ENCODE measurements around the gene ZNF319. TPM values are rescaled to one million over a fixed set of nuclear protein-coding genes. Genes with fewer than 3 reads are reported as not detected.

ZNF319 gene
- total and polyA plus RNA-seq, 2 of the 13 experiments (the other 11 are each of a cell fraction or from before 2014, with no cell fraction given), result 2.4 to 3.6 TPM

DNA sequence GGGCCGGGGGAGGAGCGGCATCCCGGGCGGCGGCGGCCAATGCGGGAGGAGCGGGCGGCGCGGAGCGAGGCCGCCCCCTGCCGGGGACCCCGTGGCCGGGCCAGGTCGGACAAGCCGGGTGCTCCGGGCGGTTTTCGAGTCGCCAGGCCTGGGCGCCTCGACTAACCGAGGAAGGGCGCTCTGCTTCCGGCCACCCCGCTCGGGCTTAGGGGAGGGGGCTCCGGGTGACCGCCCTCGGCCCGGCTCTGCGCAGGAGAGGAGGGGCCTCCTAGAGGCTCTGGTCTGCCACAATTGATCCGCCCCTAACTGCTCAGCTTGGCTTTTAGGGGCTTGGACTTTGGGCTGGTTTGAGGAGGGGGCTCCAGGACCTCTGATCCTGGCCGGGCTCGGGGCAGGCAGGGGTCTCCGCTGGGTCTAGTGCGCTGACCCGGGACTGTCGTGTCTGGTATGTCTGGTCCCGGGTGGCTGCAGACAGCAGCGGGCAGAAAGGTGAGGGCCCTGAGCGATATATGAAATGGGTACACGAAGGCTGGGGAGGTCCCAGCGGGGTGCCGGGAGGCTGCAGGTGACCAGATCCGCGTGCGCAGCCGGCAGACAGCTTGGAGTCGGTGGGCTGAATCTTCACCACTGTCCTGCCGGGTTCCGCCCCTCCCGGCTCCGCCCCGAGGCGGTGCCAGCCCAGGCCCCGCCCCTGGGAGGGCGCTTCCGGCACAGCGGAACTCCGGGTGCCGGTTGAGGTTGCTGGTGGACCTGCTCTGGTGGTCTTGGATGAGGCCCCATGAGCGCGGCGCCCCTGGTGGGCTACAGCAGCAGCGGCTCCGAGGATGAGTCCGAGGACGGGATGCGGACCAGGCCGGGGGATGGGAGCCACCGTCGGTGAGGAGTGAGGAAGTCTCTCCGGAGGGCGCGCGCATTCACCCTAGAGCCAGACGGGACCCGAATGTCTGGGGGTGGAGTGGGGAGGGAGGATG lies 519 bp upstream of the ZNF319 start, which contains the start of gene USB1:
TSS of gene USB1 (plus strand) at position 702 of the 971 bp plus-strand sequence. CDS start at position 779, 77 bp downstream.
- H3K36me3 ChIP-seq (replicated peaks in 1 of 2; ENCODE audit: control insufficient read depth in 1 of 2, insufficient read depth in 2 of 2, low read length in 2 of 2), result peaks cover 6 to 33% of the 10 kb centered on the region in 2 experiments; a peak in 3 of 5 replicates
- H3K27ac ChIP-seq (ENCODE audit: extremely low read length, insufficient read depth, low read length), result peak within 1 kb of the TSS; percentile 81
- CTCF ChIA-PET (ENCODE audit: low intra/inter-chr PET ratio, low total read pairs), result interaction anchor here (0.9 to 1.3 kb wide), 2 partner anchors 101 to 244 kb away, joined by 5 to 7 read pairs; no protein-coding TSS in a partner anchor
- intact Hi-C loops (cut with micrococcal nuclease; ENCODE audit: unreplicated experiment), result loop anchor here (1.0 to 10.0 kb wide), 4 partner anchors 100 to 266 kb away; partner anchors contain the start of gene KATNB1
- POLR2A ChIA-PET, result interaction anchor here (0.7 to 4.1 kb wide), 18 partner anchors 10 to 297 kb away, joined by 3 to 24 read pairs (median 4); partner anchors contain the start of genes CFAP20, KATNB1 and KIFC3
- H3K4me3 ChIP-seq (replicated peaks in 1 of 3; ENCODE audit: insufficient read depth in 1 of 3, low read depth in 2 of 3, low read length in 3 of 3), result peak within 1 kb of the TSS; percentile 85 to 98 (median 93)
- BruUV-seq (replicated peaks), result no TSS peak
- H3K9me3 ChIP-seq (ENCODE audit: low read length), result peaks cover 1% of the 10 kb centered on the region; the same call in 1 of the 2 replicates
- peak within 1 kb of the TSS; percentile 81 for H3K9ac ChIP-seq (ENCODE audit: insufficient read depth, low read depth, low read length)
- H3K79me2 ChIP-seq (ENCODE audit: insufficient read depth, low read length), result peaks cover 7% of the 10 kb centered on the region
- H3K4me2 ChIP-seq (ENCODE audit: low read depth, low read length), result peak within 1 kb of the TSS; percentile 99
- in situ Hi-C loops (cut with HindIII; ENCODE audit: extremely low pct_ligation_motif_present, low pct_unique_long_range_greater_than_20kb), result loop anchor here (5.0 kb wide), 2 partner anchors 104 to 244 kb away; no protein-coding TSS in a partner anchor
- FAIRE-seq, result peak; percentile 93
- WGBS (ENCODE audit: low lambda C conversion rate), result under 1% methylated on average over 31 of the region's 81 CpGs
- no peak within 1 kb of the TSS for H2AFZ ChIP-seq (ENCODE audit: low read length)
- H3K4me1 ChIP-seq (ENCODE audit: insufficient read depth, low read length), result peaks cover 34% of the 10 kb centered on the region
- no peaks in the 10 kb centered on the region; a peak in 1 of 5 replicates for H3K27me3 ChIP-seq (ENCODE audit: control insufficient read depth in 1 of 2, insufficient read depth in 2 of 2, low read length in 2 of 2)
- DNase-seq (ENCODE audit: low spot score), result peak; percentile 88
- ATAC-seq, result peak; percentile 92
- H4K20me1 ChIP-seq (ENCODE audit: insufficient read depth, low read length), result no peaks in the 10 kb centered on the region
- no peak for TF ChIP-seq REXO4 (CRISPR knock-in tag; IDR thresholded peaks at IDR 0.05; ENCODE audit: borderline replicate concordance)
- TF ChIP-seq POLR2A (IDR thresholded peaks at IDR 0.05; ENCODE audit: insufficient read depth in 1 of 2, low read depth in 2 of 2, low read length in 2 of 2), result peak; percentile 68 to 91
- no peak for TF ChIP-seq FOXA1 (IDR thresholded peaks at IDR 0.05)
- TF ChIP-seq FOXA1 (CRISPR knock-in tag; IDR thresholded peaks at IDR 0.05), result 0 out of 2 replicates have a peak, but pooled peaks have one; percentile 19
- no peak for TF ChIP-seq TCF7 (IDR thresholded peaks at IDR 0.05; ENCODE audit: low read depth)
- TF ChIP-seq, protein P1, sequence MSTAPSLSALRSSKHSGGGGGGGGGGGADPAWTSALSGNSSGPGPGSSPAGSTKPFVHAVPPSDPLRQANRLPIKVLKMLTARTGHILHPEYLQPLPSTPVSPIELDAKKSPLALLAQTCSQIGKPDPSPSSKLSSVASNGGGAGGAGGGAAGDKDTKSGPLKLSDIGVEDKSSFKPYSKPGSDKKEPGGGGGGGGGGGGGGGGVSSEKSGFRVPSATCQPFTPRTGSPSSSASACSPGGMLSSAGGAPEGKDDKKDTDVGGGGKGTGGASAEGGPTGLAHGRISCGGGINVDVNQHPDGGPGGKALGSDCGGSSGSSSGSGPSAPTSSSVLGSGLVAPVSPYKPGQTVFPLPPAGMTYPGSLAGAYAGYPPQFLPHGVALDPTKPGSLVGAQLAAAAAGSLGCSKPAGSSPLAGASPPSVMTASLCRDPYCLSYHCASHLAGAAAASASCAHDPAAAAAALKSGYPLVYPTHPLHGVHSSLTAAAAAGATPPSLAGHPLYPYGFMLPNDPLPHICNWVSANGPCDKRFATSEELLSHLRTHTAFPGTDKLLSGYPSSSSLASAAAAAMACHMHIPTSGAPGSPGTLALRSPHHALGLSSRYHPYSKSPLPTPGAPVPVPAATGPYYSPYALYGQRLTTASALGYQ (CRISPR knock-in tag; IDR thresholded peaks at IDR 0.05), result peak; percentile 58; the same call in 1 of the 2 replicates
- TF ChIP-seq RELA (CRISPR knock-in tag; IDR thresholded peaks at IDR 0.05), result no peak
- no peak for TF ChIP-seq CHD2 (IDR thresholded peaks at IDR 0.05; ENCODE audit: low read depth, low read length)
- peak; percentile 55; the same call in 1 of the 2 replicates for TF ChIP-seq MTF2 (CRISPR knock-in tag; IDR thresholded peaks at IDR 0.05; ENCODE audit: borderline replicate concordance)
- TF ChIP-seq, protein P2, sequence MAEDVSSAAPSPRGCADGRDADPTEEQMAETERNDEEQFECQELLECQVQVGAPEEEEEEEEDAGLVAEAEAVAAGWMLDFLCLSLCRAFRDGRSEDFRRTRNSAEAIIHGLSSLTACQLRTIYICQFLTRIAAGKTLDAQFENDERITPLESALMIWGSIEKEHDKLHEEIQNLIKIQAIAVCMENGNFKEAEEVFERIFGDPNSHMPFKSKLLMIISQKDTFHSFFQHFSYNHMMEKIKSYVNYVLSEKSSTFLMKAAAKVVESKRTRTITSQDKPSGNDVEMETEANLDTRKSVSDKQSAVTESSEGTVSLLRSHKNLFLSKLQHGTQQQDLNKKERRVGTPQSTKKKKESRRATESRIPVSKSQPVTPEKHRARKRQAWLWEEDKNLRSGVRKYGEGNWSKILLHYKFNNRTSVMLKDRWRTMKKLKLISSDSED (CRISPR knock-in tag; IDR thresholded peaks at IDR 0.05), result no peak
- TF ChIP-seq, protein P3, sequence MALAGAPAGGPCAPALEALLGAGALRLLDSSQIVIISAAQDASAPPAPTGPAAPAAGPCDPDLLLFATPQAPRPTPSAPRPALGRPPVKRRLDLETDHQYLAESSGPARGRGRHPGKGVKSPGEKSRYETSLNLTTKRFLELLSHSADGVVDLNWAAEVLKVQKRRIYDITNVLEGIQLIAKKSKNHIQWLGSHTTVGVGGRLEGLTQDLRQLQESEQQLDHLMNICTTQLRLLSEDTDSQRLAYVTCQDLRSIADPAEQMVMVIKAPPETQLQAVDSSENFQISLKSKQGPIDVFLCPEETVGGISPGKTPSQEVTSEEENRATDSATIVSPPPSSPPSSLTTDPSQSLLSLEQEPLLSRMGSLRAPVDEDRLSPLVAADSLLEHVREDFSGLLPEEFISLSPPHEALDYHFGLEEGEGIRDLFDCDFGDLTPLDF (CRISPR knock-in tag; IDR thresholded peaks at IDR 0.05), result no peak; the same call in 1 of the 2 replicates
- no peak for TF ChIP-seq GTF3A (CRISPR knock-in tag; conservative IDR thresholded peaks at IDR 0.05)
- TF ChIP-seq, protein P4, sequence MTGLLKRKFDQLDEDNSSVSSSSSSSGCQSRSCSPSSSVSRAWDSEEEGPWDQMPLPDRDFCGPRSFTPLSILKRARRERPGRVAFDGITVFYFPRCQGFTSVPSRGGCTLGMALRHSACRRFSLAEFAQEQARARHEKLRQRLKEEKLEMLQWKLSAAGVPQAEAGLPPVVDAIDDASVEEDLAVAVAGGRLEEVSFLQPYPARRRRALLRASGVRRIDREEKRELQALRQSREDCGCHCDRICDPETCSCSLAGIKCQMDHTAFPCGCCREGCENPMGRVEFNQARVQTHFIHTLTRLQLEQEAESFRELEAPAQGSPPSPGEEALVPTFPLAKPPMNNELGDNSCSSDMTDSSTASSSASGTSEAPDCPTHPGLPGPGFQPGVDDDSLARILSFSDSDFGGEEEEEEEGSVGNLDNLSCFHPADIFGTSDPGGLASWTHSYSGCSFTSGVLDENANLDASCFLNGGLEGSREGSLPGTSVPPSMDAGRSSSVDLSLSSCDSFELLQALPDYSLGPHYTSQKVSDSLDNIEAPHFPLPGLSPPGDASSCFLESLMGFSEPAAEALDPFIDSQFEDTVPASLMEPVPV (CRISPR knock-in tag; IDR thresholded peaks at IDR 0.05), result peak; percentile 56; the same call in 1 of the 2 replicates
- TF ChIP-seq ZNF615 (CRISPR knock-in tag; IDR thresholded peaks at IDR 0.05; ENCODE audit: borderline replicate concordance), result no peak
- TF ChIP-seq NCOA2 (CRISPR knock-in tag; IDR thresholded peaks at IDR 0.05), result no peak
